ENCODE results near the gene EML3. TPM values are rescaled to one million over a fixed set of nuclear protein-coding genes. Genes with fewer than 3 reads are reported as not detected.

EML3 gene
- total RNA-seq, 1 experiment from 2014 or later, result 88.8 TPM

- no peak overlapping the region for H3K27ac ChIP-seq (ENCODE audit: low read length)
- no peaks in the 10 kb centered on the region for H3K9me3 ChIP-seq (ENCODE audit: control insufficient read depth, insufficient read depth, low read depth, low read length)
- BruUV-seq (replicated peaks), result no TSS peak
- no peak for TF ChIP-seq POLR2AphosphoS5 (IDR thresholded peaks at IDR 0.05; ENCODE audit: low read depth, low read length)
- no peak for TF ChIP-seq SIN3A (IDR thresholded peaks at IDR 0.05; ENCODE audit: borderline replicate concordance, insufficient read depth, low read depth, low read length)
- no peak for TF ChIP-seq CTCF (IDR thresholded peaks at IDR 0.05)
- TF ChIP-seq TCF7L2 (IDR thresholded peaks at IDR 0.05; ENCODE audit: low read depth, low read length), result no peak
- TF ChIP-seq, protein P1, sequence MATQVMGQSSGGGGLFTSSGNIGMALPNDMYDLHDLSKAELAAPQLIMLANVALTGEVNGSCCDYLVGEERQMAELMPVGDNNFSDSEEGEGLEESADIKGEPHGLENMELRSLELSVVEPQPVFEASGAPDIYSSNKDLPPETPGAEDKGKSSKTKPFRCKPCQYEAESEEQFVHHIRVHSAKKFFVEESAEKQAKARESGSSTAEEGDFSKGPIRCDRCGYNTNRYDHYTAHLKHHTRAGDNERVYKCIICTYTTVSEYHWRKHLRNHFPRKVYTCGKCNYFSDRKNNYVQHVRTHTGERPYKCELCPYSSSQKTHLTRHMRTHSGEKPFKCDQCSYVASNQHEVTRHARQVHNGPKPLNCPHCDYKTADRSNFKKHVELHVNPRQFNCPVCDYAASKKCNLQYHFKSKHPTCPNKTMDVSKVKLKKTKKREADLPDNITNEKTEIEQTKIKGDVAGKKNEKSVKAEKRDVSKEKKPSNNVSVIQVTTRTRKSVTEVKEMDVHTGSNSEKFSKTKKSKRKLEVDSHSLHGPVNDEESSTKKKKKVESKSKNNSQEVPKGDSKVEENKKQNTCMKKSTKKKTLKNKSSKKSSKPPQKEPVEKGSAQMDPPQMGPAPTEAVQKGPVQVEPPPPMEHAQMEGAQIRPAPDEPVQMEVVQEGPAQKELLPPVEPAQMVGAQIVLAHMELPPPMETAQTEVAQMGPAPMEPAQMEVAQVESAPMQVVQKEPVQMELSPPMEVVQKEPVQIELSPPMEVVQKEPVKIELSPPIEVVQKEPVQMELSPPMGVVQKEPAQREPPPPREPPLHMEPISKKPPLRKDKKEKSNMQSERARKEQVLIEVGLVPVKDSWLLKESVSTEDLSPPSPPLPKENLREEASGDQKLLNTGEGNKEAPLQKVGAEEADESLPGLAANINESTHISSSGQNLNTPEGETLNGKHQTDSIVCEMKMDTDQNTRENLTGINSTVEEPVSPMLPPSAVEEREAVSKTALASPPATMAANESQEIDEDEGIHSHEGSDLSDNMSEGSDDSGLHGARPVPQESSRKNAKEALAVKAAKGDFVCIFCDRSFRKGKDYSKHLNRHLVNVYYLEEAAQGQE (IDR thresholded peaks at IDR 0.05; ENCODE audit: insufficient read depth in 1 of 2, low read depth in 2 of 2, low read length in 1 of 2), result no peak
- H3K4me3 ChIP-seq (ENCODE audit: low read depth in 2 of 2, low read length in 2 of 2), result no peak overlapping the region
- ChIA-PET POLR2A (no interaction called here), CTCF (no interaction called here)
- H3K36me3 ChIP-seq (ENCODE audit: control insufficient read depth, insufficient read depth, low read length), result peaks cover 28% of the 10 kb centered on the region
- intact Hi-C loops (cut with micrococcal nuclease; ENCODE audit: unreplicated experiment), result no loop called here
- ATAC-seq (no peak), DNase-seq (ENCODE audit: low read depth, low spot score) (no peak)
- H3K4me1 ChIP-seq (ENCODE audit: control insufficient read depth, insufficient read depth, low read length), result peaks cover 30% of the 10 kb centered on the region
- in situ Hi-C loops (cut with HindIII; ENCODE audit: low pct_unique_long_range_greater_than_20kb, low sequenced_read_pairs), result no loop called here
- no peaks in the 10 kb centered on the region for H3K27me3 ChIP-seq (ENCODE audit: control insufficient read depth, insufficient read depth, low read length)
Observed at GRCh38 chr11:62595124-62595523, 17.5 kb downstream of the EML3 start.

- POLR2A ChIA-PET, result no interaction called here
- CTCF ChIA-PET, result interaction anchor here (0.7 kb wide), 1 partner anchor 30 kb away, joined by 8 read pairs; no protein-coding TSS in a partner anchor
- ATAC-seq (peak; percentile 66), DNase-seq (ENCODE audit: low read depth, low spot score) (no peak)
- Histone ChIP-seq H3K4me3 (ENCODE audit: low read depth in 2 of 2, low read length in 2 of 2) (no peak overlapping the region), H3K27ac (ENCODE audit: low read length) (peak overlapping the region; percentile 91; the same call in 1 of the 2 replicates), H3K9me3 (ENCODE audit: control insufficient read depth, insufficient read depth, low read depth, low read length) (no peaks in the 10 kb centered on the region), H3K36me3 (ENCODE audit: control insufficient read depth, insufficient read depth, low read length) (peaks cover 18% of the 10 kb centered on the region), H3K4me1 (ENCODE audit: control insufficient read depth, insufficient read depth, low read length) (peaks cover 20% of the 10 kb centered on the region), H3K27me3 (ENCODE audit: control insufficient read depth, insufficient read depth, low read length) (no peaks in the 10 kb centered on the region)
- in situ Hi-C loops (cut with HindIII; ENCODE audit: low pct_unique_long_range_greater_than_20kb, low sequenced_read_pairs) (no loop called here), intact Hi-C loops (cut with micrococcal nuclease; ENCODE audit: unreplicated experiment) (no loop called here)
- TF ChIP-seq TCF7L2 (IDR thresholded peaks at IDR 0.05; ENCODE audit: low read depth, low read length), result no peak
- TF ChIP-seq POLR2AphosphoS5 (IDR thresholded peaks at IDR 0.05; ENCODE audit: low read depth, low read length), result peak; percentile 40; the same call in 1 of the 2 replicates
- TF ChIP-seq CTCF (IDR thresholded peaks at IDR 0.05), result peak; percentile 89
- TF ChIP-seq, protein P1 (IDR thresholded peaks at IDR 0.05; ENCODE audit: insufficient read depth in 1 of 2, low read depth in 2 of 2, low read length in 1 of 2), result no peak
- TF ChIP-seq SIN3A (IDR thresholded peaks at IDR 0.05; ENCODE audit: borderline replicate concordance, insufficient read depth, low read depth, low read length), result no peak
- no TSS peak for BruUV-seq (replicated peaks)
Observed at GRCh38 chr11:62593434-62594044, 19.0 kb downstream of the EML3 start.
